IPS DF 6.9 (cell line): ENCODE data around the gene HDX.
"Not testable (repeated sequence)": the region's sequence is repeated elsewhere in the genome, so short reads cannot be mapped to it uniquely, and the experiment has no call there.

ENCODE experiments used
- DNase-seq: peaks from one replicate; pipeline ENCODE4 v3.0.0-alpha.2; 2013; ENCODE audit warnings: low read depth, low spot score
- H3K27ac ChIP-seq: one replicate; pipeline ENCODE4 v1.5.1; 2013; ENCODE audit warnings: low read length, control low read depth
- H3K27me3 ChIP-seq: 2 replicates; pipeline ENCODE4 v1.6.1; 2013; ENCODE audit warnings: mild to moderate bottlenecking, low read length; ENCODE audit not compliant: control insufficient read depth, insufficient read depth
- H3K36me3 ChIP-seq: 2 replicates; pipeline ENCODE4 v1.6.1; 2013; ENCODE audit warnings: low read length; ENCODE audit not compliant: control insufficient read depth, insufficient read depth
- H3K4me1 ChIP-seq: 2 replicates; pipeline ENCODE4 v1.6.1; 2013; ENCODE audit warnings: low read length; ENCODE audit not compliant: control insufficient read depth, insufficient read depth
- H3K4me3 ChIP-seq: 2 replicates; pipeline ENCODE4 v1.5.1; 2013; ENCODE audit warnings: mild to moderate bottlenecking, low read length
- H3K9me3 ChIP-seq: 2 replicates; pipeline ENCODE4 v1.6.1; 2013; ENCODE audit warnings: low read length, inconsistent platforms; ENCODE audit not compliant: control insufficient read depth, insufficient read depth
- WGBS: extraction: QIAGEN DNeasy Blood & Tissue Kit; methylation state at CpG from one replicate; pipeline ENCODE4 v1.1.7; 2013; ENCODE audit warnings: mixed read lengths, missing lambda C conversion rate; ENCODE audit not compliant: insufficient read length, insufficient coverage; 5-methylcytosine and 5-hydroxymethylcytosine counted together

HDX gene, protein sequence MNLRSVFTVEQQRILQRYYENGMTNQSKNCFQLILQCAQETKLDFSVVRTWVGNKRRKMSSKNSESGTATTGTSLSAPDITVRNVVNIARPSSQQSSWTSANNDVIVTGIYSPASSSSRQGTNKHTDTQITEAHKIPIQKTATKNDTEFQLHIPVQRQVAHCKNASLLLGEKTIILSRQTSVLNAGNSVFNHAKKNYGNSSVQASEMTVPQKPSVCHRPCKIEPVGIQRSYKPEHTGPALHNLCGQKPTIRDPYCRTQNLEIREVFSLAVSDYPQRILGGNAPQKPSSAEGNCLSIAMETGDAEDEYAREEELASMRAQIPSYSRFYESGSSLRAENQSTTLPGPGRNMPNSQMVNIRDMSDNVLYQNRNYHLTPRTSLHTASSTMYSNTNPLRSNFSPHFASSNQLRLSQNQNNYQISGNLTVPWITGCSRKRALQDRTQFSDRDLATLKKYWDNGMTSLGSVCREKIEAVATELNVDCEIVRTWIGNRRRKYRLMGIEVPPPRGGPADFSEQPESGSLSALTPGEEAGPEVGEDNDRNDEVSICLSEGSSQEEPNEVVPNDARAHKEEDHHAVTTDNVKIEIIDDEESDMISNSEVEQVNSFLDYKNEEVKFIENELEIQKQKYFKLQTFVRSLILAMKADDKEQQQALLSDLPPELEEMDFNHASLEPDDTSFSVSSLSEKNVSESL

DNA sequence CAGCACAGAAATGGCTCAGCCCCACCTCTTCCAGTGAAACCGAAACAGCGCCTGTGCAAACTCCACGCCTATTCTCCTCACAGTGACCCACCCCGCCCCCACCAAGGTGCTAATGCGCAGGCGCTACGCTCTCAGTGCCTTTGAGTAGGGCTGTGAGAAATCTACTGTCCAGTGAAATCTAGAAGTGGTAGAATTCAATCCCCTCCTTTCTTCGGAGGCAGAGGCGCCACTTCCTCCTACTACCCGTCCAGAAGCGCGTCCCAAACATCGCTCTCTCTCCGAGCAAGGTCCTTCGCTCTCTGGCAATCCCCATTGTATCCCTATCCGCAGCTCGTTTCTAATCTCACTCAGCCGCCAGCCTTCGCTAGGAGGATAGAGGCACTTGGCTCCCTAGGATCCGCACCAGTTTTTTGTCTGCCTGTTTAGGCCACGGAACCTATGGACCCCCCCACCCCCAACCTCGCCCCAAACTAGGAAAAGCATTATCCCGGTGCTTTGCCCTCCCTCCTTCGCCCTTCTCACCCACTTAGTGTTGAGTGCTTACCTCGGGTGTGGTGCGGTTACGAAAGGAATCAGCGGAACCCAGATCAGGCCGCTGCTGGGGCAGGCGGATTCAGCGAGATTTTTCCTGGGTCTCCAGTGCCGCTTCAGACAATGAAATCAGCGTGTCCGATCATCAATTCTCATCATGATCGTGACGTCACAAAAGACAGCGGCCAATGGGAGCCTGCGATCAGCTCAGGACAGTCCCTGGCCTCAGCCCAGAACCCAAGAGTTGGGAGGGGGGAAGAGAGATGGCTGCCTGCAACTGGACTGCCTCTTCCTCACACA lies at the start of gene HDX:
Gene HDX (minus strand): TSS at position 656 of the 831 bp plus-strand sequence. CDS start 27,056 bp downstream, outside the sequence.
- Histone ChIP-seq H3K4me1 (no peaks in the 10 kb centered on the region), H3K27me3 (no peaks in the 10 kb centered on the region), H3K27ac (no peak within 1 kb of the TSS), H3K9me3 (no peaks in the 10 kb centered on the region), H3K36me3 (no peaks in the 10 kb centered on the region), H3K4me3 (peak within 1 kb of the TSS; percentile 76; the same call in 1 of the 2 replicates)
- DNase-seq, result no peak
- no CpG with 5 or more reads among the region's 38 CpGs for WGBS

DNA sequence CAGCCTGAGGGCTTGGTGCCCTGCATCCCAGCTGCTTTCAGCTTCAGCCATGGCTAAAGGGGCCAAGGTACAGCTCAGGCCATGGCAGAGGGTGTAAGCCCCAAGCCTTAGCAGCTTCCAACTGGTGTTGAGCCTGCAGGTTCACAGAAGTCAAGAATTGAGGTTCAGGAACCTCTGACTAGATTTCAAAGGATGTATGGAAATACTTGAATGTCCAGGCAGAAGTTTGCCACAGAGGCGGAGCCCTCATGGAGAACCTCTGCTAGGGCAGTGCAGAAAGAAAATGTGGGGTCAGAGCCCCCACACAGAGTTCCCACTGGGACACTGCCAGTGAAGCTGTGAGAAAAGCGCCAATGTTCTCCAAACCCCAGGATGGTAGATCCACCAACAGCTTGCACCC lies 39.1 kb upstream of the HDX start:
- DNase-seq, H3K9me3 ChIP-seq, H3K4me1 ChIP-seq, H3K36me3 ChIP-seq, H3K4me3 ChIP-seq, H3K27me3 ChIP-seq, H3K27ac ChIP-seq: not testable (repeated sequence)
- WGBS, result no CpG with 5 or more reads among the region's 2 CpGs

DNA sequence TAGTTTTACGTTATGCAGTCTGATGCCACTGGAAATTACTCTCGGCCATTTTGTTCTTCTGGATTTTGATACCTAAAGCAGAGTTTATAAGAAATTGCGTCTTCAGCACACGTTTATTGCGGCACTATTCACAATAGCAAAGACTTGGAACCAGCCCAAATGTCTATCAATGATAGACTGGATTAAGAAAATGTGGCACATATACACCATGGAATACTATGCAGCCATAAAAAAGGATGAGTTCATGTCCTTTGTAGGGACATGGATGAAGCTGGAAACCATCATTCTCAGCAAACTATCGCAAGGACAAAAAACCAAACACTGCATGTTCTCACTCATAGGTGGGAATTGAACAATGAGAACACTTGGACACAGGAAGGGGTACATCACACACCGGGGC lies 35.4 kb upstream of the HDX start:
- not testable (repeated sequence) for H3K4me1 ChIP-seq, H3K9me3 ChIP-seq, H3K36me3 ChIP-seq, H3K27ac ChIP-seq, H3K27me3 ChIP-seq, H3K4me3 ChIP-seq, DNase-seq
- no CpG with 5 or more reads among the region's 7 CpGs for WGBS

DNA sequence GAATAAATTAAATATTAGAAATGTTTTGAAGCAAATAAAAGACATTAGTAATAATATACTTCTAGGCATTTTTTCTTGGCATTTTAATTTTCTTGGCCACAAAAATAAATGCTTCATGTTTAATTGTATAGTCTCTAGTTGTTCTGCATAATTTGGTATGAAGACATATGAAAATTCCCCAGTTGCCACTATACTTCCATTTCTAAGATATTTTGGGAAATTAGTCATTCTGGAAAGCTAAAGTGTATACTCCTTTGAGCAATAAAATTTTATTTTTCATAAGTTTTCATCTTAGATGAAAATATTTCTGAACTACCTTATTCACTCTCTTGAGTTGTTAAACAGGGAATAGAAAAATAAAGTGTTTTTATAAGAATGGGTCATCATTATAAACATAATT lies 13.8 kb downstream of the HDX start:
- Histone ChIP-seq H3K4me1 (no peaks in the 10 kb centered on the region), H3K4me3 (no peak overlapping the region), H3K27me3 (no peaks in the 10 kb centered on the region), H3K27ac (no peak overlapping the region), H3K9me3 (no peaks in the 10 kb centered on the region), H3K36me3 (no peaks in the 10 kb centered on the region)
- no peak for DNase-seq

DNA sequence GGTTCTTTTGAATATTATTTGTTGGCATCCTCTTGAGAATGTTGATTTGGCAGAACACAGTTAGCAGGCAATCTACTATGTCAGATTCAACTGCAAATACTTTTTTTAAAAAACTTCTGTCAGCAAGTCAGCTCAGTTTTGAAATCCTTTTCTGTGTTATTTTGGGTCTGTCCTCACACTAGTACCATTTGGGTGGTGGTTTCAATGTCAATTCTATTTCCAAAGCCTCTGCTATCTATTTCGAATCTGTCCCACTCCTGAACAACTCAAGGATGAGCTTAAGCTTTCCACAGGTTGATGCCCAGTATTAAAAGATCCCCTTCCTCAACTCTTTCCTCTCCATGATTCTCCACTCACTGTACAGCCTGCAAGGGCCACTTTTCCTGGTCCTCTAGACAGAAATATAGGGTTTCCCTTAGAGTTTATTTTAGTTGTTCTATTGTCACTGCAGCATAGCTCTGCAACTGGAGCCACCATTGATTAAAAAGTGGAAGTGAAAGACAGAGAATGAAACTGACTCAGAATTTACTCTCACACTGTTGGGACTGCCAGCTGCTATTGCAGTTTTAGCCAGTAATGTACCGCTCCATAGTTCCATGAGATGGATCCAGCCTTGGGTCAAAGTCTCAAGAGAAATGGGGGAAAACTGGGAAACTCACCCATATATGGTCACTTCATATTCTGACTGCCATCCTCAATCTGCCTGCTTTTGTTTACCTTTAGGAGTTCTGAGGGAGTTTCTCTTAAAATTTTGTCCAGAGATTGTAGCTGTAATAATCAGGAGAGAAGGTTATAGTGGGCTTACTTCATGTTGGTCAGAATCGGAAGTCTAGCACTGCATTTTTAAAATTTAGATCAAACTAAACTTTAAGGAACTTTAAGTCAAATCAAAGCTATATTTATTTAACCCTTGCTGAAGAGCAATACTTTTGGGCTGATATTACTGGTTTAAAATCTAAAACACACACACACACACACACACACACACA lies 14.6 kb downstream of the HDX start:
- Histone ChIP-seq H3K4me3 (no peak overlapping the region), H3K27ac (no peak overlapping the region), H3K27me3 (no peaks in the 10 kb centered on the region), H3K9me3 (no peaks in the 10 kb centered on the region), H3K36me3 (no peaks in the 10 kb centered on the region), H3K4me1 (no peaks in the 10 kb centered on the region)
- no CpG with 5 or more reads among the region's 3 CpGs for WGBS
- DNase-seq, result no peak

DNA sequence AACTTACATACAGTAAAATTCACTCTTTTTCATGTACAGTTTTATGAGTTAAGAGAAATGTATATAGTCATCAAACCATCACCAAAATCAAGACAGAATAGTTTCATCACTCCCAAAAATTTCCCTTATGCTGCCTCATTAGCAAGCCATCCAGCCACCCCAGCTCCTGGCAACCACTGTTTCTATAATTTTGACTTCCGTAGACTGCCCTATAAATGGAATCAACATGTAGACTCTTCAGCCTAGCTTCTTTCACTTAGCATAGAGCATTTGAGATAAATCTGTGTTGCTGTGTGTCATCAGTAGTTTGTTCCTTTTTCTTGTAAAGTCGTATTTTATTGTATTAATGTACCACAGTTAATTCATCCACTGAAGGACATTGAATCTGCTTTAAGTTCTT lies 23.2 kb downstream of the HDX start:
- Histone ChIP-seq H3K36me3 (no peaks in the 10 kb centered on the region), H3K27me3 (no peaks in the 10 kb centered on the region), H3K4me1 (no peaks in the 10 kb centered on the region), H3K9me3 (no peaks in the 10 kb centered on the region), H3K4me3 (no peak overlapping the region), H3K27ac (no peak overlapping the region)
- no peak for DNase-seq
- no CpG with 5 or more reads among the region's 2 CpGs for WGBS

DNA sequence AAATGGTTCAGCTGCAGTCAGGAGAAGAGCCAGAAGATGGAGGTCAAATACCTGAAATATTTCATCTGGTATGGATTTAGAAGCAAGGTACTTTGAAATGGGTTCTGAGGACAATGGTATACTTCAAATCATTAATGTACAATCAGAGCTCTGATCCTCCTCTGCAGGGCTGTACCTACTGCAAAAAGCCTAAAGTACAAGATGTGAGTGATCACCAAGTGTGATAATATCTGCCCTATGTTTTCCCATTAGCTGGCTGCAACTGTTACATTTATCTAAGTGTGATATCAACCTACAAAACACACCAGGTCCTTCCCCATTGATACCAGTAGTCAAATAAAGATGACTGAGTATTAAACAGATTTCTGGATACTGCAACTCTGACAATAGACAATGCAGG lies 25.1 kb downstream of the HDX start:
- no peak for DNase-seq
- Histone ChIP-seq H3K27me3 (no peaks in the 10 kb centered on the region), H3K4me1 (no peaks in the 10 kb centered on the region), H3K9me3 (no peaks in the 10 kb centered on the region), H3K27ac (no peak overlapping the region), H3K4me3 (no peak overlapping the region), H3K36me3 (no peaks in the 10 kb centered on the region)

DNA sequence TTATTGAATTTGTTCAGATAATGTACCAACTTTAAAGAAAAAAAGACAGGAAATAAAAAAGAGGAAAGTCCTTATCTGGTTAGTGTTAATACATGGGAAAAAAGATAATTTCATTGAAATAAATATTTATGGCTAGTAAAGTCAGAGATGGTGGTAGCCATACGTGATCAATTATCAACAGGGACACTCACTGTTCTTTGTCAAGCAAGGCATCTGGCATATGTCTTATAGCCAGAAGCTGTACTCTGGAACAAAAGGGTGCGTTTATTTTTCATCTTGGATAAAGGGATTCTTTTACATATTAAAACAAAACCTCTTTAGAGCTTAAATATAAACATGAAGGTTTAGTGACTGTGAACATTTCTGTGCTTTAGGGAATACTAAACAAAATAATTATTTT lies 26.7 kb downstream of the HDX start:
- no peak overlapping the region for H3K4me3 ChIP-seq
- DNase-seq, result no peak
- no peaks in the 10 kb centered on the region for H3K27me3 ChIP-seq
- WGBS, result no CpG with 5 or more reads among the region's 2 CpGs
- H3K27ac ChIP-seq, result no peak overlapping the region
- H3K4me1 ChIP-seq, result no peaks in the 10 kb centered on the region
- H3K9me3 ChIP-seq, result no peaks in the 10 kb centered on the region
- H3K36me3 ChIP-seq, result no peaks in the 10 kb centered on the region

DNA sequence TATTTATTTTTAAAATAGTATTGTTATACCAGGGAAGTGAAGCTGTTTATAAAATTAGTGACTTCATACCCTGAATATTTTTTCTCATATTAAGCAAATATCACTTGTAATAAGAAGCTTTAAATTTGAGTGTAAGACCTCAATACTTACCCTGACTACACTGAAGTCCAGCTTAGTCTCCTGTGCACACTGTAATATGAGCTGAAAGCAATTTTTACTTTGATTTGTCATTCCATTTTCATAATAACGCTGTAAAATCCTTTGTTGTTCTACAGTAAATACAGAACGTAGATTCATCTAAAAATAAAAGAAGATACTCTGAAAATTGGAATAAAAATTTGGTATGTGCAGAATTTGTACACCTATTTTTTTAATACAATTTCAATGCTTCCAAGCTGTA lies 27.2 kb downstream of the HDX start:
- H3K36me3 ChIP-seq, result no peaks in the 10 kb centered on the region
- no peaks in the 10 kb centered on the region for H3K27me3 ChIP-seq
- no peak overlapping the region for H3K27ac ChIP-seq
- WGBS, result no CpG with 5 or more reads among the region's 2 CpGs
- no peak for DNase-seq
- no peaks in the 10 kb centered on the region for H3K4me1 ChIP-seq
- no peaks in the 10 kb centered on the region for H3K9me3 ChIP-seq
- H3K4me3 ChIP-seq, result no peak overlapping the region

DNA sequence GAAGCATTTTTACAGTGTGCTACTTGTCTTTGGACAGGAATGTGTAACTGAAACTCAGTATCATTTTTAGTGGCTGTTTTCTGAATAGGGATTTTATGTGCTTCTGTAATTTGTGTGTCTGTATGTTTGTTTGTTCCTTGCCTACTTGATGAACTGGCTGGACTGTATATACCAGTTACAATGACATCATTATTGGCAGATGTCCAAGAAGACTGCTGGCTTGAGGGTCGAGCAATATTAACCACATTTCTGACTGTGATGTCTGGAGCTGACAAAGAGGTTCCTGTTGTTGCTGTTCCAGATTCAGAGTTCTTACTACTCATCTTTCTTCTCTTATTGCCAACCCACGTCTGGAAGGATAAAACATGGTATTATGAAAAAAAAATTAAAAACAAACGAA lies 33.0 kb downstream of the HDX start:
- H3K36me3 ChIP-seq, result no peaks in the 10 kb centered on the region
- no peak overlapping the region for H3K4me3 ChIP-seq
- no peaks in the 10 kb centered on the region for H3K27me3 ChIP-seq
- WGBS, result no CpG with 5 or more reads among the region's 3 CpGs
- DNase-seq, result no peak
- H3K9me3 ChIP-seq, result no peaks in the 10 kb centered on the region
- no peaks in the 10 kb centered on the region for H3K4me1 ChIP-seq
- H3K27ac ChIP-seq, result no peak overlapping the region
